Fibroblast of lung (primary cell): ENCODE measurements around the gene ABL2. TPM values are rescaled to one million over a fixed set of nuclear protein-coding genes. Genes with fewer than 3 reads are reported as not detected.
"Not testable (repeated sequence)": the region's sequence is repeated elsewhere in the genome, so short reads cannot be mapped to it uniquely, and the experiment has no call there.

Experiments
- DNase-seq, 2 donors: peaks; one replicate each; pipeline versions ENCODE4 v3.0.0 to v3.0.0-alpha.2; 2010; ENCODE audit warnings: low read depth in 2 of 2
- H2AFZ ChIP-seq: 2 replicates; pipeline ENCODE4 v1.5.1; 2012; ENCODE audit warnings: low read length, control low read depth, inconsistent platforms
- H3K27ac ChIP-seq: 2 replicates; pipeline ENCODE4 v1.5.1; 2011; ENCODE audit warnings: low read length, control low read depth; ENCODE audit not compliant: insufficient read depth
- H3K27me3 ChIP-seq: 2 replicates; pipeline ENCODE4 v1.5.1; 2011; ENCODE audit warnings: mild to moderate bottlenecking, low read length; ENCODE audit not compliant: control insufficient read depth, insufficient read depth
- H3K36me3 ChIP-seq: 2 replicates; pipeline ENCODE4 v1.5.1; 2011; ENCODE audit warnings: low read length; ENCODE audit not compliant: control insufficient read depth, insufficient read depth
- H3K4me1 ChIP-seq: 2 replicates; pipeline ENCODE4 v1.5.1; 2011; ENCODE audit warnings: low read length; ENCODE audit not compliant: control insufficient read depth, insufficient read depth; ENCODE audit errors: extremely low read depth
- H3K4me2 ChIP-seq: 2 replicates; pipeline ENCODE4 v1.5.1; 2011; ENCODE audit warnings: low read length, control low read depth; ENCODE audit not compliant: insufficient read depth; ENCODE audit errors: extremely low read depth
- H3K4me3 ChIP-seq, 4 experiments: fragments of 200-600 bp in 1 of 4; sonication (generic) in 1 of 4; replicated peaks in 1 of 4; 2 replicates each; pipeline ENCODE4 v1.5.1; 2011 to 2016; ENCODE audit warnings: low read length in 4 of 4, low read depth in 3 of 4, mild to moderate bottlenecking in 3 of 4, control low read depth in 2 of 4, inconsistent platforms in 1 of 4, mixed read lengths in 1 of 4; ENCODE audit not compliant: insufficient read depth in 1 of 4; ENCODE audit errors: control extremely low read depth in 1 of 4
- H3K79me2 ChIP-seq: 2 replicates; pipeline ENCODE4 v1.5.1; 2012; ENCODE audit warnings: mild to moderate bottlenecking, low read length, inconsistent platforms; ENCODE audit not compliant: control insufficient read depth, insufficient read depth
- H3K9ac ChIP-seq: 2 replicates; pipeline ENCODE4 v1.5.1; 2011; ENCODE audit warnings: mild to moderate bottlenecking, low read length, control low read depth; ENCODE audit not compliant: insufficient read depth
- H3K9me3 ChIP-seq: 2 replicates; pipeline ENCODE4 v1.5.1; 2012; ENCODE audit warnings: low read depth, low read length; ENCODE audit not compliant: control insufficient read depth, insufficient read depth
- H4K20me1 ChIP-seq: 2 replicates; pipeline ENCODE4 v1.5.1; 2011; ENCODE audit warnings: low read length; ENCODE audit not compliant: control insufficient read depth, insufficient read depth; ENCODE audit errors: extremely low read depth
- EZH2 ChIP-seq: IDR thresholded peaks from 2 replicates; pipeline ENCODE4 v1.5.1; 2012; ENCODE audit warnings: low read length, control low read depth, mild to moderate bottlenecking; ENCODE audit errors: missing control alignments
- polyA plus RNA-seq, 2 donors: library from polyadenylated mRNA; depleted of rRNA in 1 of 2; stranded (reverse) in 1 of 2; unstranded in 1 of 2; fragments of >200 nt; gene quantifications; 2 replicates each; pipeline ENCODE4 v1.2.1, GENCODE V29; 2011 to 2012; ENCODE audit warnings: missing spikeins in 1 of 2
- total RNA-seq: library from RNA; depleted of rRNA; stranded (reverse); fragments of >200 nt; gene quantifications from 2 replicates; pipeline ENCODE4 v1.2.1, GENCODE V29; 2014
- TF ChIP-seq, protein P1 (sequence below), 2 donors: IDR thresholded peaks in 1 of 2; conservative IDR thresholded peaks in 1 of 2; 1 replicate in 1 of 2; 2 replicates in 1 of 2; pipeline ENCODE4 v1.5.1; 2011 to 2012; ENCODE audit warnings: low read length in 2 of 2, control low read depth in 1 of 2, inconsistent platforms in 1 of 2, low read depth in 1 of 2, mild to moderate bottlenecking in 1 of 2

ABL2 gene
- total and polyA plus RNA-seq, 2 donors (not counting 1 experiment from before 2014, with no cell fraction given), result 36.1 to 85.4 TPM

DNA sequence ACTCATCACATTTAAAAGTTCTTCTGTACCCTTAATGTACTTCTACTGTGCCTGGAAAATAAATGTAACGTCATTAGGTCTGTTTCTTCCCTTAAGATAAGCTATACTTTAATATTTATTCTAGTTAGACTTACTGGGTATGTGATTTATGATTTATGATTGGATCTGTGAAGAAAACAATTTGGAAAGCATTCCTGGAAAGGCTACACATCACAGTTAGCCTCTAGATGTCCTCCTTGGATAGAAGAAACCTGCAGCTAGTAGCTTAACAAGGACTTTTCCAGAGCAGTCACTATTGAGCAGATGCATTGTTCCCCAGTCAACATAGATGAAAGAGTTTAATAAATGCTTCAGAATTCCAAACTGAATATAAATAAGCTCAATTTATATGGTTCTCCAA, 22.2 kb upstream of the ABL2 start:
- no peaks in the 10 kb centered on the region for H3K79me2 ChIP-seq
- no peaks in the 10 kb centered on the region for H4K20me1 ChIP-seq
- peak; percentile 50 to 75 for DNase-seq
- H3K4me3 ChIP-seq, result no peak overlapping the region
- H3K27me3 ChIP-seq, result no peaks in the 10 kb centered on the region
- H3K4me1 ChIP-seq, result no peaks in the 10 kb centered on the region
- H2AFZ ChIP-seq, result no peak overlapping the region
- TF ChIP-seq, protein P1, sequence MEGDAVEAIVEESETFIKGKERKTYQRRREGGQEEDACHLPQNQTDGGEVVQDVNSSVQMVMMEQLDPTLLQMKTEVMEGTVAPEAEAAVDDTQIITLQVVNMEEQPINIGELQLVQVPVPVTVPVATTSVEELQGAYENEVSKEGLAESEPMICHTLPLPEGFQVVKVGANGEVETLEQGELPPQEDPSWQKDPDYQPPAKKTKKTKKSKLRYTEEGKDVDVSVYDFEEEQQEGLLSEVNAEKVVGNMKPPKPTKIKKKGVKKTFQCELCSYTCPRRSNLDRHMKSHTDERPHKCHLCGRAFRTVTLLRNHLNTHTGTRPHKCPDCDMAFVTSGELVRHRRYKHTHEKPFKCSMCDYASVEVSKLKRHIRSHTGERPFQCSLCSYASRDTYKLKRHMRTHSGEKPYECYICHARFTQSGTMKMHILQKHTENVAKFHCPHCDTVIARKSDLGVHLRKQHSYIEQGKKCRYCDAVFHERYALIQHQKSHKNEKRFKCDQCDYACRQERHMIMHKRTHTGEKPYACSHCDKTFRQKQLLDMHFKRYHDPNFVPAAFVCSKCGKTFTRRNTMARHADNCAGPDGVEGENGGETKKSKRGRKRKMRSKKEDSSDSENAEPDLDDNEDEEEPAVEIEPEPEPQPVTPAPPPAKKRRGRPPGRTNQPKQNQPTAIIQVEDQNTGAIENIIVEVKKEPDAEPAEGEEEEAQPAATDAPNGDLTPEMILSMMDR (conservative IDR thresholded peaks at IDR 0.05 in 1 of 2, IDR thresholded peaks at IDR 0.05 in 1 of 2; ENCODE audit: low read depth in 1 of 2, low read length in 2 of 2), result peak; percentile 50 to 55
- no peak for TF ChIP-seq EZH2
- H3K27ac ChIP-seq, result no peak overlapping the region
- H3K9me3 ChIP-seq, result no peaks in the 10 kb centered on the region
- no peak overlapping the region for H3K4me2 ChIP-seq
- no peaks in the 10 kb centered on the region for H3K36me3 ChIP-seq
- no peak overlapping the region for H3K9ac ChIP-seq

DNA sequence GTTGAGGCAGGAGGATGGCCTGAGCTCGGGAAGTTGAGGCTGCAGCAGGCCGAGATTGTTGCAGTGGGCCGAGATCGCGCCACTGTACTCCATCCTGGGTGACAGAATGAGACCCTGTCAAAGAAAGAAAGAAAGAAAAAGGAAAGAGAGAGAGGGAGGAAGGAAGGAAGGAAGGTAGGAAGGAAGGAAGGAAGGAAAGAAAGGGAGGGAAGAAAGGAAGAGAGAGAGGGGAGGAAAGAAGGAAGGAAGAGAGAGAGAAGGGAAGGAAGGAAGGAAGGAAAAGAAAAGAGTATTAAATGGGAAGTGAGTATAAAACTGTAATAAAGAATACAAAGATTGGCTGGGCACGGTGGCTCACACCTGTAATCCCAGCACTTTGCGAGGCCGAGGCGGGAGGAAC, 18.4 kb upstream of the ABL2 start:
- H3K36me3 ChIP-seq, result no peaks in the 10 kb centered on the region

GRCh38 chr1:179245426-179245825, 15.9 kb upstream of the ABL2 start:
- not testable (repeated sequence) for H3K9me3 ChIP-seq, H4K20me1 ChIP-seq, H3K4me3 ChIP-seq, H3K4me1 ChIP-seq, H3K9ac ChIP-seq, DNase-seq, H3K36me3 ChIP-seq, H3K79me2 ChIP-seq, H2AFZ ChIP-seq, H3K4me2 ChIP-seq, H3K27ac ChIP-seq, H3K27me3 ChIP-seq

More for the DNA sequence above, 18.4 kb upstream of the ABL2 start:
- H3K9me3 ChIP-seq, result no peaks in the 10 kb centered on the region
- no peak overlapping the region for H3K9ac ChIP-seq
- H2AFZ ChIP-seq, result no peak overlapping the region
- no peak overlapping the region for H3K4me2 ChIP-seq
- no peak overlapping the region for H3K27ac ChIP-seq
- no peaks in the 10 kb centered on the region for H4K20me1 ChIP-seq
- H3K4me3 ChIP-seq, result no peak overlapping the region
- TF ChIP-seq, protein P1 (conservative IDR thresholded peaks at IDR 0.05 in 1 of 2, IDR thresholded peaks at IDR 0.05 in 1 of 2; ENCODE audit: low read depth in 1 of 2, low read length in 2 of 2), result no peak
- no peak for TF ChIP-seq EZH2
- no peaks in the 10 kb centered on the region for H3K27me3 ChIP-seq
- DNase-seq, result no peak
- H3K4me1 ChIP-seq, result no peaks in the 10 kb centered on the region
- H3K79me2 ChIP-seq, result no peaks in the 10 kb centered on the region
